Activated CD8-positive, alpha-beta T cell treated with anti-CD3 and anti-CD28 coated beads, Interleukin-2, amount 10 ng/mL, durations not matched to agents 7 days and 5 days (primary cell): ENCODE data around the gene C19orf85. TPM values are rescaled to one million over a fixed set of nuclear protein-coding genes. Genes with fewer than 3 reads are reported as not detected.

Source experiments
- ATAC-seq: fragments of 150-1000 bp; cut with Tn5 transposase; one replicate; pipeline ENCODE4 v1.10.0; 2021; ENCODE audit warnings: moderate library complexity
- CTCF ChIA-PET: fragments of 350-600 bp; sonication (Branson Sonifier 250); formaldehyde crosslinking; loops from one replicate; lab custom pipeline; 2021; ENCODE audit warnings: antibody characterized with exemption; lab: Charles Lee
- POLR2A ChIA-PET: fragments of 350-600 bp; sonication (Branson Sonifier 250); formaldehyde crosslinking; loops from one replicate; lab custom pipeline; 2021; ENCODE audit warnings: antibody characterized with exemption; lab: Charles Lee
- DNase-seq: peaks from one replicate; pipeline ENCODE4 v3.0.0-alpha.2; 2020
- H3K27ac Mint-ChIP-seq: one replicate; pipeline ENCODE4 v1.8.0; 2021; ENCODE audit warnings: mild to moderate bottlenecking, mixed read lengths
- H3K27me3 Mint-ChIP-seq: one replicate; pipeline ENCODE4 v1.8.0; 2021; ENCODE audit warnings: low read depth, mixed read lengths
- H3K36me3 Mint-ChIP-seq: one replicate; pipeline ENCODE4 v1.8.0; 2021; ENCODE audit warnings: low read depth, mixed read lengths
- H3K4me1 Mint-ChIP-seq: one replicate; pipeline ENCODE4 v1.8.0; 2021; ENCODE audit warnings: low read depth, mixed read lengths
- H3K4me3 Mint-ChIP-seq: one replicate; pipeline ENCODE4 v1.8.0; 2021; ENCODE audit warnings: mild to moderate bottlenecking, mixed read lengths
- H3K9me3 Mint-ChIP-seq: one replicate; pipeline ENCODE4 v1.8.0; 2022; ENCODE audit warnings: mixed read lengths; ENCODE audit not compliant: insufficient read depth
- total RNA-seq, 2 experiments: library from RNA; stranded (reverse); gene quantifications; one replicate each; pipeline ENCODE4 v1.2.3, GENCODE V29; 2021

Gene C19orf85
- total RNA-seq, 2 experiments from 2014 or later: not detected

GRCh38 chr19:55471266-55471665 is 6.7 kb upstream of the C19orf85 start:
- DNase-seq (no peak), ATAC-seq (no peak)
- H3K4me1 Mint-ChIP-seq: peaks cover 19% of the 10 kb centered on the region
- no peaks in the 10 kb centered on the region for H3K27me3 Mint-ChIP-seq
- ChIA-PET CTCF (interaction anchor here (0.8 to 1.4 kb wide), 4 partner anchors 10 to 34 kb away, joined by 3 to 10 read pairs (median 3); partner anchors contain the start of gene ISOC2), POLR2A (interaction anchor here (0.7 kb wide), 1 partner anchor 16 kb away, joined by 4 read pairs; no protein-coding TSS in a partner anchor)
- H3K36me3 Mint-ChIP-seq: no peaks in the 10 kb centered on the region
- H3K9me3 Mint-ChIP-seq: no peaks in the 10 kb centered on the region
- no peak overlapping the region for H3K27ac Mint-ChIP-seq
- H3K4me3 Mint-ChIP-seq: no peak overlapping the region

GRCh38 chr19:55468054-55468393 is 3.5 kb upstream of the C19orf85 start:
- no peaks in the 10 kb centered on the region for H3K27me3 Mint-ChIP-seq
- CTCF ChIA-PET: interaction anchor here (1.2 to 4.0 kb wide), 14 partner anchors 8 to 380 kb away, joined by 3 to 75 read pairs (median 8); partner anchors contain the start of genes KMT5C, NAT14, ZNF628 and ZNF865
- peaks cover 3% of the 10 kb centered on the region for H3K4me1 Mint-ChIP-seq
- no peak overlapping the region for H3K4me3 Mint-ChIP-seq
- no peak for ATAC-seq
- H3K9me3 Mint-ChIP-seq: no peaks in the 10 kb centered on the region
- H3K36me3 Mint-ChIP-seq: no peaks in the 10 kb centered on the region
- DNase-seq: no peak
- no peak overlapping the region for H3K27ac Mint-ChIP-seq
- POLR2A ChIA-PET: interaction anchor here (1.2 kb wide), 1 partner anchor 8 kb away, joined by 3 read pairs; the partner anchor contains the start of gene ZNF628

GRCh38 chr19:55467236-55468053 is 2.9 kb upstream of the C19orf85 start:
- Mint-ChIP-seq H3K27me3 (no peaks in the 10 kb centered on the region), H3K4me1 (peaks cover 3% of the 10 kb centered on the region), H3K9me3 (no peaks in the 10 kb centered on the region), H3K4me3 (no peak overlapping the region), H3K27ac (no peak overlapping the region), H3K36me3 (no peaks in the 10 kb centered on the region)
- ChIA-PET CTCF (interaction anchor here (0.7 to 4.0 kb wide), 20 partner anchors 9 to 380 kb away, joined by 3 to 75 read pairs (median 6); partner anchors contain the start of genes KMT5C, NAT14, ZNF628 and ZNF865), POLR2A (interaction anchor here (0.6 to 1.2 kb wide), 2 partner anchors 9 kb away, joined by 3 to 4 read pairs; partner anchors contain the start of gene ZNF628)
- ATAC-seq (peak; percentile 89), DNase-seq (peak; percentile 71)

- H3K36me3 Mint-ChIP-seq: no peaks in the 10 kb centered on the region
- no peak for DNase-seq
- CTCF ChIA-PET: interaction anchor here (0.7 to 4.0 kb wide), 7 partner anchors 10 to 174 kb away, joined by 3 to 75 read pairs (median 16); partner anchors contain the start of genes NAT14, ZNF628 and ZNF865
- peaks cover 13% of the 10 kb centered on the region for H3K4me1 Mint-ChIP-seq
- no peaks in the 10 kb centered on the region for H3K27me3 Mint-ChIP-seq
- H3K4me3 Mint-ChIP-seq: no peak overlapping the region
- H3K27ac Mint-ChIP-seq: no peak overlapping the region
- ATAC-seq: no peak
- POLR2A ChIA-PET: no interaction called here
- no peaks in the 10 kb centered on the region for H3K9me3 Mint-ChIP-seq
Observed at GRCh38 chr19:55466241-55466614, 1.7 kb upstream of the C19orf85 start.

- Mint-ChIP-seq H3K27me3 (no peaks in the 10 kb centered on the region), H3K27ac (no peak overlapping the region), H3K9me3 (no peaks in the 10 kb centered on the region), H3K4me3 (no peak overlapping the region), H3K36me3 (no peaks in the 10 kb centered on the region), H3K4me1 (peaks cover 19% of the 10 kb centered on the region)
- ATAC-seq: no peak
- CTCF ChIA-PET: interaction anchor here (0.7 to 4.0 kb wide), 5 partner anchors 29 to 173 kb away, joined by 3 to 75 read pairs (median 16); partner anchors contain the start of gene ZNF865
- POLR2A ChIA-PET: no interaction called here
- DNase-seq: no peak
Observed at GRCh38 chr19:55465460-55466240, 1.1 kb upstream of the C19orf85 start.

- ATAC-seq (no peak), DNase-seq (no peak)
- H3K27ac Mint-ChIP-seq: no peak overlapping the region
- H3K36me3 Mint-ChIP-seq: no peaks in the 10 kb centered on the region
- no peaks in the 10 kb centered on the region for H3K27me3 Mint-ChIP-seq
- ChIA-PET CTCF (interaction anchor here (2.7 kb wide), 1 partner anchor 40 kb away, joined by 24 read pairs; no protein-coding TSS in a partner anchor), POLR2A (no interaction called here)
- no peaks in the 10 kb centered on the region for H3K9me3 Mint-ChIP-seq
- no peak overlapping the region for H3K4me3 Mint-ChIP-seq
- H3K4me1 Mint-ChIP-seq: peaks cover 30% of the 10 kb centered on the region
Observed at GRCh38 chr19:55464039-55464661, 401 bp downstream of the C19orf85 start.

GRCh38 chr19:55463583-55464031 is 944 bp downstream of the C19orf85 start:
- no peaks in the 10 kb centered on the region for H3K27me3 Mint-ChIP-seq
- ChIA-PET POLR2A (interaction anchor here (2.3 kb wide), 1 partner anchor 13 kb away, joined by 8 read pairs; the partner anchor contains the start of gene ZNF628), CTCF (interaction anchor here (2.7 kb wide), 1 partner anchor 41 kb away, joined by 24 read pairs; no protein-coding TSS in a partner anchor)
- H3K4me1 Mint-ChIP-seq: peaks cover 30% of the 10 kb centered on the region
- no peaks in the 10 kb centered on the region for H3K9me3 Mint-ChIP-seq
- H3K36me3 Mint-ChIP-seq: no peaks in the 10 kb centered on the region
- DNase-seq (no peak), ATAC-seq (no peak)
- H3K27ac Mint-ChIP-seq: no peak overlapping the region
- no peak overlapping the region for H3K4me3 Mint-ChIP-seq

GRCh38 chr19:55462722-55463121 is 1.8 kb downstream of the C19orf85 start:
- Mint-ChIP-seq H3K4me3 (peak overlapping the region; percentile 87), H3K4me1 (peaks cover 28% of the 10 kb centered on the region), H3K9me3 (no peaks in the 10 kb centered on the region), H3K36me3 (no peaks in the 10 kb centered on the region), H3K27ac (peak overlapping the region; percentile 32), H3K27me3 (no peaks in the 10 kb centered on the region)
- DNase-seq: no peak
- ChIA-PET POLR2A (interaction anchor here (2.3 kb wide), 1 partner anchor 13 kb away, joined by 8 read pairs; the partner anchor contains the start of gene ZNF628), CTCF (interaction anchor here (2.7 kb wide), 1 partner anchor 41 kb away, joined by 24 read pairs; no protein-coding TSS in a partner anchor)
- ATAC-seq: no peak

GRCh38 chr19:55461974-55462626 is 2.5 kb downstream of the C19orf85 start:
- Mint-ChIP-seq H3K4me3 (peak overlapping the region; percentile 87), H3K4me1 (peaks cover 28% of the 10 kb centered on the region), H3K27me3 (no peaks in the 10 kb centered on the region), H3K27ac (peak overlapping the region; percentile 71), H3K36me3 (no peaks in the 10 kb centered on the region), H3K9me3 (no peaks in the 10 kb centered on the region)
- DNase-seq: no peak
- CTCF ChIA-PET: interaction anchor here (0.6 to 2.7 kb wide), 10 partner anchors 9 to 302 kb away, joined by 3 to 24 read pairs (median 3); partner anchors contain the start of gene UBE2S
- ATAC-seq: no peak
- POLR2A ChIA-PET: interaction anchor here (0.6 to 2.3 kb wide), 4 partner anchors 14 to 206 kb away, joined by 3 to 8 read pairs (median 4); partner anchors contain the start of gene ZNF628

GRCh38 chr19:55461259-55461973 is 3.1 kb downstream of the C19orf85 start, which contains the start of gene ISOC2:
ISOC2 (minus strand) TSS chr19:55461642; CDS start chr19:55456486, 5,156 bp downstream.
- peaks cover 28% of the 10 kb centered on the region for H3K4me1 Mint-ChIP-seq
- H3K27ac Mint-ChIP-seq: peak within 1 kb of the TSS; percentile 71
- no peaks in the 10 kb centered on the region for H3K27me3 Mint-ChIP-seq
- ATAC-seq (peak; percentile 99), DNase-seq (peak; percentile 100)
- H3K9me3 Mint-ChIP-seq: no peaks in the 10 kb centered on the region
- CTCF ChIA-PET: interaction anchor here (0.6 to 2.7 kb wide), 10 partner anchors 10 to 301 kb away, joined by 3 to 24 read pairs (median 3); partner anchors contain the start of gene UBE2S
- no peaks in the 10 kb centered on the region for H3K36me3 Mint-ChIP-seq
- peak within 1 kb of the TSS; percentile 87 for H3K4me3 Mint-ChIP-seq
- POLR2A ChIA-PET: interaction anchor here (0.6 to 2.3 kb wide), 4 partner anchors 15 to 206 kb away, joined by 3 to 8 read pairs (median 4); partner anchors contain the start of gene ZNF628
